Stomach (tissue), 9 donors: ENCODE results near the gene SH3BGRL2. TPM values are rescaled to one million over a fixed set of nuclear protein-coding genes. Genes with fewer than 3 reads are reported as not detected.

ENCODE experiments used
- DNase-seq, 2 donors: peaks; one replicate each; pipeline versions ENCODE4 v3.0.0 to v3.0.0-alpha.2; 2013 to 2019
- H3K27ac ChIP-seq, 5 donors: fragments of 200-600 bp in 4 of 5; sonication (generic) in 4 of 5; one replicate each; pipeline ENCODE4 v1.5.1; 2013 to 2019; ENCODE audit warnings: mild to moderate bottlenecking in 1 of 5, moderate library complexity in 1 of 5
- H3K27me3 ChIP-seq, 3 donors: fragments of 200-600 bp; sonication (generic); one replicate each; pipeline ENCODE4 v1.5.1; 2017 to 2019; ENCODE audit warnings: mixed run types in 1 of 3
- H3K36me3 ChIP-seq, 4 donors: fragments of 200-600 bp; sonication (generic); 1 replicate in 3 of 4; 2 replicates in 1 of 4; pipeline ENCODE4 v1.5.1; 2016 to 2019
- H3K4me1 ChIP-seq, 4 donors: fragments of 200-600 bp; sonication (generic); one replicate each; pipeline ENCODE4 v1.5.1; 2016 to 2019
- H3K4me3 ChIP-seq, 4 donors: fragments of 200-600 bp; sonication (generic) in 3 of 4; one replicate each; pipeline ENCODE4 v1.5.1; 2016 to 2019; ENCODE audit warnings: mild to moderate bottlenecking in 1 of 4
- H3K9me3 ChIP-seq, 4 donors: fragments of 200-600 bp; sonication (generic); one replicate each; pipeline ENCODE4 v1.5.1; 2016 to 2019
- CTCF ChIP-seq, 7 experiments: fragments of 450-650 bp in 4 of 7; fragments of 200-600 bp in 3 of 7; sonication (generic) in 3 of 7; IDR thresholded peaks; one replicate each; pipeline ENCODE4 v1.5.1; 2016 to 2019; ENCODE audit warnings: antibody characterized with exemption in 7 of 7, control low read depth in 2 of 7, mild to moderate bottlenecking in 1 of 7
- EP300 ChIP-seq: sonication (generic); formaldehyde crosslinking; IDR thresholded peaks from one replicate; pipeline ENCODE4 v1.6.1; 2017; ENCODE audit warnings: antibody characterized with exemption
- POLR2A ChIP-seq, 4 donors: fragments of 450-650 bp; IDR thresholded peaks; one replicate each; pipeline ENCODE4 v1.6.1; 2016; ENCODE audit warnings: antibody characterized with exemption in 4 of 4, control low read depth in 2 of 4, mild to moderate bottlenecking in 1 of 4, moderate library complexity in 1 of 4
- POLR2AphosphoS5 ChIP-seq, 3 donors: sonication (generic); formaldehyde crosslinking; IDR thresholded peaks; one replicate each; pipeline ENCODE4 v1.6.1; 2016; ENCODE audit warnings: antibody characterized with exemption in 3 of 3
- WGBS, 5 donors: extraction: QIAGEN DNeasy Blood & Tissue Kit in 3 of 5; methylation state at CpG; one replicate each; pipeline versions ENCODE4 v1.1.5 to v1.1.7; 2013 to 2018; 5-methylcytosine and 5-hydroxymethylcytosine counted together
- intact Hi-C: fragments of 100-400 bp; cut with DNase I; formaldehyde crosslinking; loops from one replicate; pipeline ENCODE4 v1.15.1; 2023; ENCODE audit warnings: low total_unique reads
- polyA plus RNA-seq, 3 donors: library from polyadenylated mRNA; stranded (reverse); fragments of 200-250 nt; gene quantifications; one replicate each; pipeline ENCODE4 v1.2.3, GENCODE V29; 2013
- total RNA-seq, 5 donors: library from RNA; depleted of rRNA; stranded (reverse); fragments of >200 nt; gene quantifications; one replicate each; pipeline versions ENCODE4 v1.1.0 to v1.2.3, GENCODE V29; 2014 to 2016
- donor health status: healthy with polysubstance abuse.
- donor health status: Bipolar disorder and iron deficiency.
- donor health status: healthy.

SH3BGRL2 gene
- total and polyA plus RNA-seq, 8 donors = 14.8 to 225 (median 33.3) TPM

- Histone ChIP-seq H3K4me3 (no peak overlapping the region), H3K27ac (no peak overlapping the region), H3K36me3 (peaks cover 0 to 25% (median 15%) of the 10 kb centered on the region in 4 donors), H3K4me1 (no peaks in the 10 kb centered on the region), H3K27me3 (no peaks in the 10 kb centered on the region), H3K9me3 (no peaks in the 10 kb centered on the region)
- WGBS, 5 donors = 86 to 92% (median 90%) methylated on average over 6 of the region's 6 CpGs
- no peak for DNase-seq
- intact Hi-C loops = no loop called here
- no peak for TF ChIP-seq POLR2AphosphoS5 (IDR thresholded peaks at IDR 0.05)
- TF ChIP-seq POLR2A (IDR thresholded peaks at IDR 0.05) = no peak
- no peak for TF ChIP-seq EP300
- TF ChIP-seq CTCF (IDR thresholded peaks at IDR 0.05) = no peak
These were observed 63.7 kb downstream of the SH3BGRL2 start for GRCh38 chr6:79694623-79695343.

GRCh38 chr6:79697430-79697829 is 66.3 kb downstream of the SH3BGRL2 start:
- Histone ChIP-seq H3K27me3 (no peaks in the 10 kb centered on the region), H3K4me1 (no peaks in the 10 kb centered on the region), H3K9me3 (no peaks in the 10 kb centered on the region), H3K4me3 (no peak overlapping the region), H3K36me3 (peaks cover 0 to 43% (median 24%) of the 10 kb centered on the region in 4 donors), H3K27ac (no peak overlapping the region)
- WGBS, 5 donors = 90 to 95% (median 94%) methylated on average over 4 of the region's 4 CpGs
- DNase-seq = no peak
- intact Hi-C loops = no loop called here
- TF ChIP-seq POLR2AphosphoS5 (IDR thresholded peaks at IDR 0.05) (no peak), POLR2A (IDR thresholded peaks at IDR 0.05) (no peak), CTCF (IDR thresholded peaks at IDR 0.05) (no peak), EP300 (no peak)

- no peak for DNase-seq
- H3K27ac ChIP-seq = no peak overlapping the region
- no peaks in the 10 kb centered on the region for H3K27me3 ChIP-seq
- 84 to 93% (median 90%) methylated on average over 7 of the region's 7 CpGs for WGBS, 5 donors
- H3K4me1 ChIP-seq = no peaks in the 10 kb centered on the region
- no peaks in the 10 kb centered on the region for H3K9me3 ChIP-seq
- intact Hi-C loops = no loop called here
- no peak for TF ChIP-seq POLR2A (IDR thresholded peaks at IDR 0.05)
- TF ChIP-seq EP300 = no peak
- TF ChIP-seq POLR2AphosphoS5 (IDR thresholded peaks at IDR 0.05) = no peak
- TF ChIP-seq CTCF (IDR thresholded peaks at IDR 0.05) = no peak
- peaks cover 0 to 54% (median 30%) of the 10 kb centered on the region in 4 donors for H3K36me3 ChIP-seq
- no peak overlapping the region for H3K4me3 ChIP-seq
These were observed 68.5 kb downstream of the SH3BGRL2 start for GRCh38 chr6:79699606-79700005.

GRCh38 chr6:79702691-79703090 is 71.6 kb downstream of the SH3BGRL2 start:
- H3K4me1 ChIP-seq = no peaks in the 10 kb centered on the region
- no peak overlapping the region for H3K4me3 ChIP-seq
- TF ChIP-seq POLR2A (IDR thresholded peaks at IDR 0.05) (no peak), CTCF (IDR thresholded peaks at IDR 0.05) (no peak), EP300 (no peak), POLR2AphosphoS5 (IDR thresholded peaks at IDR 0.05) (no peak)
- intact Hi-C loops = no loop called here
- peaks cover 0 to 51% (median 30%) of the 10 kb centered on the region in 4 donors for H3K36me3 ChIP-seq
- no peak for DNase-seq
- no peaks in the 10 kb centered on the region for H3K27me3 ChIP-seq
- no peak overlapping the region for H3K27ac ChIP-seq
- H3K9me3 ChIP-seq = no peaks in the 10 kb centered on the region
- 74 to 89% (median 81%) methylated on average over 5 of the region's 5 CpGs for WGBS, 5 donors
